ENCODE measurements around the gene TMEM171.

TMEM171 gene

DNA sequence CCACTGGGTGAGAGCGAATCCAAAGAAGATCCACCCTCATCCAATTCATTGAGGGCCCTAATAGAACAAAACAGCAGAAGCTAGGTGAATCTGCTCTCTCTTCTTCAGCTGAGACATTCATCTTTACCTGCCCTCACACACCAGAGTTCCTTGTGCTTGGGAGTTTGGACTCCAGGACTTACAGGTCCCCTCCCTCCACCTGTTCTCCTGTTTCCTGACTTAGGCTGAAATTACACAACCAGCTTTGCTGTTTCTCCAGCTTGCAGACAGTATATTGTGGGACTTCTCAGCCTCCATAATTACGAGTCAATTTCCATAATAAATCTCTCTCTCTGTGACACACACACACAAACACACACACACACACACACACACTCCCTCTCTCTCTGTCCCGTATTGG is 19.1 kb downstream of the TMEM171 start:
- Histone ChIP-seq H4K20me1 (ENCODE audit: insufficient read depth, low read length) (no peaks in the 10 kb centered on the region), H3K4me1 (ENCODE audit: insufficient read depth, low read length) (no peaks in the 10 kb centered on the region), H3K79me2 (ENCODE audit: insufficient read depth, low read length) (no peaks in the 10 kb centered on the region), H3K27ac (ENCODE audit: low read length) (no peak overlapping the region), H3K9me3 (ENCODE audit: insufficient read depth, low read length, severe bottlenecking) (no peaks in the 10 kb centered on the region), H3K27me3 (ENCODE audit: insufficient read depth, low read length, poor library complexity) (no peaks in the 10 kb centered on the region), H3K4me2 (ENCODE audit: insufficient read depth, low read length) (no peak overlapping the region), H3K9ac (ENCODE audit: low read depth, low read length) (no peak overlapping the region), H2AFZ (ENCODE audit: low read depth, low read length) (no peak overlapping the region), H3K36me3 (ENCODE audit: insufficient read depth, low read length) (no peaks in the 10 kb centered on the region), H3K4me3 (ENCODE audit: low read depth in 1 of 2, low read length in 2 of 2) (no peak overlapping the region)
- TF ChIP-seq, protein P1, sequence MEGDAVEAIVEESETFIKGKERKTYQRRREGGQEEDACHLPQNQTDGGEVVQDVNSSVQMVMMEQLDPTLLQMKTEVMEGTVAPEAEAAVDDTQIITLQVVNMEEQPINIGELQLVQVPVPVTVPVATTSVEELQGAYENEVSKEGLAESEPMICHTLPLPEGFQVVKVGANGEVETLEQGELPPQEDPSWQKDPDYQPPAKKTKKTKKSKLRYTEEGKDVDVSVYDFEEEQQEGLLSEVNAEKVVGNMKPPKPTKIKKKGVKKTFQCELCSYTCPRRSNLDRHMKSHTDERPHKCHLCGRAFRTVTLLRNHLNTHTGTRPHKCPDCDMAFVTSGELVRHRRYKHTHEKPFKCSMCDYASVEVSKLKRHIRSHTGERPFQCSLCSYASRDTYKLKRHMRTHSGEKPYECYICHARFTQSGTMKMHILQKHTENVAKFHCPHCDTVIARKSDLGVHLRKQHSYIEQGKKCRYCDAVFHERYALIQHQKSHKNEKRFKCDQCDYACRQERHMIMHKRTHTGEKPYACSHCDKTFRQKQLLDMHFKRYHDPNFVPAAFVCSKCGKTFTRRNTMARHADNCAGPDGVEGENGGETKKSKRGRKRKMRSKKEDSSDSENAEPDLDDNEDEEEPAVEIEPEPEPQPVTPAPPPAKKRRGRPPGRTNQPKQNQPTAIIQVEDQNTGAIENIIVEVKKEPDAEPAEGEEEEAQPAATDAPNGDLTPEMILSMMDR (IDR thresholded peaks at IDR 0.05; ENCODE audit: borderline replicate concordance, extremely low read depth, low read length, poor library complexity, severe bottlenecking), result no peak
- no peak for TF ChIP-seq EZH2 (IDR thresholded peaks at IDR 0.05; ENCODE audit: borderline replicate concordance, low read depth, low read length, severe bottlenecking)
- ATAC-seq (ENCODE audit: insufficient read depth, low read depth), result no peak
- no peak for DNase-seq

DNA sequence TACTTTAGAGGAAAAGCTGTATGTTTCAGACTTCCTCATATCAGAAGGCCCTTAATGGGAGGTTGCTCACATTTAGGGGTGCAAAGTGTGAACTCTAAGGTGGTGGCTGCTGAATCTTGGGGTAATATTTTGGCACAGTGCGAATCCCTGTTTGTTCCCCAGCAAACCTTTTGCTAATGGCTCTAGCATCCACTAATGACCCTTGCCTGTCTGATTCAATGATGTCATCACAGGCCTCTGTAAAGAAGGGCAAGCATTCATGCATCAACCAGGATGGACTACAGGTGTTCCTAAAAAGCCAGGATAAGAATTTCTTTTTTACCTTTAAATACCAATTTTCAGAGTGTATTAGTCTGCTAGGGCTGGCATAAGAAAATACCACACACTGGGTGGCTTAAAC is 20.4 kb downstream of the TMEM171 start:
- Histone ChIP-seq H3K9me3 (ENCODE audit: insufficient read depth, low read length, severe bottlenecking) (no peaks in the 10 kb centered on the region), H3K4me1 (ENCODE audit: insufficient read depth, low read length) (no peaks in the 10 kb centered on the region), H3K4me3 (ENCODE audit: low read depth in 1 of 2, low read length in 2 of 2) (no peak overlapping the region), H3K4me2 (ENCODE audit: insufficient read depth, low read length) (no peak overlapping the region), H3K79me2 (ENCODE audit: insufficient read depth, low read length) (no peaks in the 10 kb centered on the region), H3K27ac (ENCODE audit: low read length) (no peak overlapping the region), H3K36me3 (ENCODE audit: insufficient read depth, low read length) (no peaks in the 10 kb centered on the region), H3K27me3 (ENCODE audit: insufficient read depth, low read length, poor library complexity) (peaks cover 5% of the 10 kb centered on the region), H2AFZ (ENCODE audit: low read depth, low read length) (no peak overlapping the region), H4K20me1 (ENCODE audit: insufficient read depth, low read length) (no peaks in the 10 kb centered on the region), H3K9ac (ENCODE audit: low read depth, low read length) (no peak overlapping the region)
- DNase-seq, result no peak
- ATAC-seq (ENCODE audit: insufficient read depth, low read depth), result no peak
- TF ChIP-seq, protein P1 (IDR thresholded peaks at IDR 0.05; ENCODE audit: borderline replicate concordance, extremely low read depth, low read length, poor library complexity, severe bottlenecking), result no peak
- no peak for TF ChIP-seq EZH2 (IDR thresholded peaks at IDR 0.05; ENCODE audit: borderline replicate concordance, low read depth, low read length, severe bottlenecking)

GRCh38 chr5:73142035-73142434 is 21.7 kb downstream of the TMEM171 start:
- H3K9me3 ChIP-seq (ENCODE audit: insufficient read depth, low read length, severe bottlenecking), result no peaks in the 10 kb centered on the region
- no peak overlapping the region for H3K4me3 ChIP-seq (ENCODE audit: low read depth in 1 of 2, low read length in 2 of 2)
- no peak for DNase-seq
- no peaks in the 10 kb centered on the region for H4K20me1 ChIP-seq (ENCODE audit: insufficient read depth, low read length)
- H3K27me3 ChIP-seq (ENCODE audit: insufficient read depth, low read length, poor library complexity), result peaks cover 5% of the 10 kb centered on the region
- no peak overlapping the region for H3K4me2 ChIP-seq (ENCODE audit: insufficient read depth, low read length)
- H3K79me2 ChIP-seq (ENCODE audit: insufficient read depth, low read length), result no peaks in the 10 kb centered on the region
- H3K4me1 ChIP-seq (ENCODE audit: insufficient read depth, low read length), result no peaks in the 10 kb centered on the region
- no peak overlapping the region for H3K27ac ChIP-seq (ENCODE audit: low read length)
- no peaks in the 10 kb centered on the region for H3K36me3 ChIP-seq (ENCODE audit: insufficient read depth, low read length)
- H2AFZ ChIP-seq (ENCODE audit: low read depth, low read length), result no peak overlapping the region
- no peak overlapping the region for H3K9ac ChIP-seq (ENCODE audit: low read depth, low read length)
- no peak for ATAC-seq (ENCODE audit: insufficient read depth, low read depth)
- TF ChIP-seq, protein P1 (IDR thresholded peaks at IDR 0.05; ENCODE audit: borderline replicate concordance, extremely low read depth, low read length, poor library complexity, severe bottlenecking), result no peak
- TF ChIP-seq EZH2 (IDR thresholded peaks at IDR 0.05; ENCODE audit: borderline replicate concordance, low read depth, low read length, severe bottlenecking), result no peak

DNA sequence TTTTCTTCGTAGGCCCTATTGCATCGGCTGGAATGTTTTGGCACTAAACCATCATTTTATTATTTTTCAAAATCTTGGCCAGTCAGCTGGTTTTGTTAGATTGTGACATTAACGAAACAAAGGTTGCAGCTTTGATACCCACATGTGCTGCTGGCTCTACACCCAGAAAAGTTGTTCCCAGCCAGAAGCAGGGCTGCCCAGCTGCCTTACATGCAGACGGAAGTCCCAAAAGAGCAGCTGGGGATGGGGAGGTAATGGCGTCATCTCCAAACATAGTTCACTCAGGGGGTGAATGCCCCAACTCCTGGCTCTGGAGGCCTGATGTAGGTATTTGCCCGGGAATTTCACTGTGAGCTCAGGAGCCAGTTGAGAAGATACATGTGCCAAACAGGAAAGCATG is 23.3 kb downstream of the TMEM171 start:
- H3K9ac ChIP-seq (ENCODE audit: low read depth, low read length), result no peak overlapping the region
- H3K79me2 ChIP-seq (ENCODE audit: insufficient read depth, low read length), result no peaks in the 10 kb centered on the region
- H2AFZ ChIP-seq (ENCODE audit: low read depth, low read length), result no peak overlapping the region
- ATAC-seq (ENCODE audit: insufficient read depth, low read depth) (no peak), DNase-seq (no peak)
- H3K27me3 ChIP-seq (ENCODE audit: insufficient read depth, low read length, poor library complexity), result peaks cover 5% of the 10 kb centered on the region
- no peaks in the 10 kb centered on the region for H3K9me3 ChIP-seq (ENCODE audit: insufficient read depth, low read length, severe bottlenecking)
- no peaks in the 10 kb centered on the region for H3K4me1 ChIP-seq (ENCODE audit: insufficient read depth, low read length)
- H3K4me2 ChIP-seq (ENCODE audit: insufficient read depth, low read length), result no peak overlapping the region
- H3K4me3 ChIP-seq (ENCODE audit: low read depth in 1 of 2, low read length in 2 of 2), result no peak overlapping the region
- no peaks in the 10 kb centered on the region for H4K20me1 ChIP-seq (ENCODE audit: insufficient read depth, low read length)
- H3K36me3 ChIP-seq (ENCODE audit: insufficient read depth, low read length), result no peaks in the 10 kb centered on the region
- H3K27ac ChIP-seq (ENCODE audit: low read length), result no peak overlapping the region
- TF ChIP-seq EZH2 (IDR thresholded peaks at IDR 0.05; ENCODE audit: borderline replicate concordance, low read depth, low read length, severe bottlenecking), result no peak
